H1 (cell line): ENCODE results near the gene CORO7. TPM values are rescaled to one million over a fixed set of nuclear protein-coding genes. Genes with fewer than 3 reads are reported as not detected.

Experiments
- CTCF ChIA-PET: fragments of 300-600 bp; sonication (Branson Sonifier 250); formaldehyde crosslinking; loops from one replicate; lab custom pipeline; 2021; ENCODE audit not compliant: partially characterized antibody; lab: Charles Lee
- POLR2A ChIA-PET: fragments of 300-600 bp; sonication (Branson Sonifier 250); formaldehyde crosslinking; loops from one replicate; lab custom pipeline; 2021; ENCODE audit warnings: inconsistent platforms; ENCODE audit not compliant: partially characterized antibody; lab: Charles Lee
- DNase-seq, 2 experiments: peaks; one replicate each; pipeline versions ENCODE4 v3.0.0 to v3.0.0-alpha.2; 2010 to 2022; ENCODE audit warnings: low spot score in 2 of 2, low read depth in 1 of 2, mixed read lengths in 1 of 2
- FAIRE-seq: peaks from 2 replicates; lab custom pipeline; 2011; peaks lifted over from hg19 to GRCh38; lab: Jason Lieb, UNC
- H2AFZ ChIP-seq: 2 replicates; pipeline ENCODE4 v1.8.1; 2012; ENCODE audit warnings: low read length, inconsistent platforms
- H2AK5ac ChIP-seq: 2 replicates; pipeline ENCODE4 v1.6.1; 2013; ENCODE audit warnings: low read depth, low read length
- H2BK120ac ChIP-seq: replicated peaks from 2 replicates; pipeline ENCODE3; 2013; ENCODE audit warnings: low read depth, low read length, inconsistent platforms
- H2BK12ac ChIP-seq: 2 replicates; pipeline ENCODE4 v1.6.1; 2013; ENCODE audit warnings: low read depth, low read length
- H2BK15ac ChIP-seq: 2 replicates; pipeline ENCODE4 v1.6.1; 2013; ENCODE audit warnings: low read length
- H2BK20ac ChIP-seq: 2 replicates; pipeline ENCODE4 v1.6.1; 2013; ENCODE audit warnings: low read length
- H2BK5ac ChIP-seq: 2 replicates; pipeline ENCODE4 v1.6.1; 2013; ENCODE audit warnings: low read depth, low read length
- H3K14ac ChIP-seq: 2 replicates; pipeline ENCODE4 v1.6.1; 2013; ENCODE audit warnings: inconsistent platforms; ENCODE audit not compliant: insufficient read length
- H3K18ac ChIP-seq: 2 replicates; pipeline ENCODE4 v1.6.1; 2013; ENCODE audit warnings: low read length; ENCODE audit errors: extremely low read depth
- H3K23ac ChIP-seq: 2 replicates; pipeline ENCODE4 v1.6.1; 2013; ENCODE audit warnings: inconsistent platforms; ENCODE audit not compliant: insufficient read length
- H3K23me2 ChIP-seq: 2 replicates; pipeline ENCODE4 v1.6.1; 2013; ENCODE audit warnings: low read depth, low read length
- H3K27ac ChIP-seq: 2 replicates; pipeline ENCODE4 v1.6.1; 2011; ENCODE audit warnings: low read depth, low read length, inconsistent platforms
- H3K27me3 ChIP-seq, 4 experiments: replicated peaks in 1 of 4; 1 replicate in 1 of 4; 2 replicates in 3 of 4; pipeline versions ENCODE4 v1.6.1 to v1.8.1; 2011 to 2013; ENCODE audit warnings: low read length in 3 of 4, mild to moderate bottlenecking in 3 of 4, inconsistent platforms in 2 of 4, mixed read lengths in 2 of 4, moderate library complexity in 1 of 4; ENCODE audit not compliant: control insufficient read depth in 3 of 4, insufficient read depth in 3 of 4; ENCODE audit errors: extremely low read depth in 1 of 4
- H3K36me3 ChIP-seq, 4 experiments: 2 replicates each; pipeline versions ENCODE4 v1.6.1 to v1.8.1; 2011 to 2013; ENCODE audit warnings: mild to moderate bottlenecking in 4 of 4, low read length in 3 of 4, moderate library complexity in 2 of 4, control low read depth in 1 of 4, inconsistent platforms in 1 of 4; ENCODE audit not compliant: insufficient read depth in 4 of 4, control insufficient read depth in 2 of 4
- H3K4ac ChIP-seq: replicated peaks from 2 replicates; pipeline ENCODE3; 2013; ENCODE audit warnings: low read length, low read depth, mixed read lengths, inconsistent platforms; ENCODE audit not compliant: insufficient read length
- H3K4me1 ChIP-seq, 4 experiments: replicated peaks in 1 of 4; 1 replicate in 1 of 4; 2 replicates in 3 of 4; pipeline versions ENCODE4 v1.6.1 to v1.8.1; 2011 to 2013; ENCODE audit warnings: low read length in 3 of 4, inconsistent platforms in 2 of 4, mixed read lengths in 1 of 4; ENCODE audit not compliant: insufficient read depth in 4 of 4, control insufficient read depth in 3 of 4
- H3K4me2 ChIP-seq, 2 experiments: 2 replicates each; pipeline versions ENCODE4 v1.6.1 to v1.8.1; 2011 to 2013; ENCODE audit warnings: low read depth in 2 of 2, low read length in 2 of 2, control low read depth in 1 of 2, inconsistent platforms in 1 of 2, mild to moderate bottlenecking in 1 of 2; ENCODE audit not compliant: insufficient read depth in 1 of 2
- H3K4me3 ChIP-seq, 4 experiments: fragments of 200-600, 300-600 bp in 1 of 4; sonication (generic), shearing (Covaris generic), sonication (Bioruptor Twin) in 1 of 4; 2 replicates each; pipeline versions ENCODE4 v1.5.1 to v1.8.1; 2011 to 2016; ENCODE audit warnings: low read length in 4 of 4, low read depth in 3 of 4, control low read depth in 2 of 4, inconsistent platforms in 2 of 4, mild to moderate bottlenecking in 2 of 4, mixed read lengths in 1 of 4, moderate library complexity in 1 of 4; ENCODE audit not compliant: insufficient read depth in 2 of 4; ENCODE audit errors: extremely low read depth in 1 of 4
- H3K56ac ChIP-seq: replicated peaks from 2 replicates; pipeline ENCODE3; 2013; ENCODE audit warnings: low read depth, mild to moderate bottlenecking, mixed read lengths, low read length, inconsistent platforms; ENCODE audit not compliant: insufficient read length
- H3K79me1 ChIP-seq: 2 replicates; pipeline ENCODE4 v1.6.1; 2013; ENCODE audit warnings: low read depth, low read length, control low read depth
- H3K79me2 ChIP-seq, 2 experiments: 2 replicates each; pipeline versions ENCODE4 v1.6.1 to v1.8.1; 2012 to 2013; ENCODE audit warnings: low read length in 2 of 2, mild to moderate bottlenecking in 2 of 2, inconsistent platforms in 1 of 2; ENCODE audit not compliant: insufficient read depth in 2 of 2, control insufficient read depth in 1 of 2
- H3K9ac ChIP-seq, 4 experiments: replicated peaks in 1 of 4; 1 replicate in 1 of 4; 2 replicates in 3 of 4; pipeline versions ENCODE4 v1.6.1 to v1.8.1; 2011 to 2013; ENCODE audit warnings: low read depth in 3 of 4, low read length in 3 of 4, control low read depth in 2 of 4, mild to moderate bottlenecking in 2 of 4, moderate library complexity in 2 of 4, inconsistent platforms in 1 of 4; ENCODE audit errors: extremely low read depth in 1 of 4
- H3K9me3 ChIP-seq, 2 experiments: 2 replicates each; pipeline versions ENCODE4 v1.6.1 to v1.8.1; 2012 to 2013; ENCODE audit warnings: mild to moderate bottlenecking in 2 of 2, moderate library complexity in 2 of 2, control low read depth in 1 of 2, inconsistent platforms in 1 of 2, low read depth in 1 of 2, low read length in 1 of 2, mixed read lengths in 1 of 2; ENCODE audit not compliant: insufficient read depth in 2 of 2
- H4K20me1 ChIP-seq, 2 experiments: replicated peaks in 1 of 2; 2 replicates each; pipeline versions ENCODE3 to v1.8.1; 2011 to 2013; ENCODE audit warnings: inconsistent platforms in 2 of 2, low read length in 2 of 2, mild to moderate bottlenecking in 1 of 2; ENCODE audit not compliant: insufficient read depth in 2 of 2, control insufficient read depth in 1 of 2
- H4K5ac ChIP-seq: 2 replicates; pipeline ENCODE4 v1.6.1; 2013; ENCODE audit warnings: low read length, low read depth, mixed read lengths, inconsistent platforms; ENCODE audit not compliant: insufficient read length
- H4K8ac ChIP-seq: 2 replicates; pipeline ENCODE4 v1.8.0; 2013; ENCODE audit warnings: mild to moderate bottlenecking, moderate library complexity, low read length, inconsistent platforms; ENCODE audit not compliant: insufficient read depth; ENCODE audit errors: extremely low read depth
- H4K91ac ChIP-seq: replicated peaks from 2 replicates; pipeline ENCODE3; 2013; ENCODE audit warnings: low read length, mixed read lengths, inconsistent platforms; ENCODE audit not compliant: insufficient read length
- BCL11A ChIP-seq, 2 experiments: IDR thresholded peaks; one replicate each; pipeline ENCODE4 v1.6.1; 2011; ENCODE audit warnings: low read depth in 2 of 2, low read length in 2 of 2, mild to moderate bottlenecking in 2 of 2
- CHD1 ChIP-seq: IDR thresholded peaks from 2 replicates; pipeline ENCODE4 v1.6.1; 2012; ENCODE audit warnings: low read depth, low read length, improper control_type of control experiment
- CHD2 ChIP-seq: IDR thresholded peaks from 2 replicates; pipeline ENCODE4 v1.6.1; 2012; ENCODE audit warnings: low read length, improper control_type of control experiment
- GABPA ChIP-seq: IDR thresholded peaks from 2 replicates; pipeline ENCODE4 v1.6.1; 2011; ENCODE audit warnings: mild to moderate bottlenecking, low read length, moderate library complexity, borderline replicate concordance; ENCODE audit not compliant: insufficient read depth
- TBP ChIP-seq: IDR thresholded peaks from 2 replicates; pipeline ENCODE4 v1.6.1; 2011; ENCODE audit warnings: low read depth, low read length, improper control_type of control experiment
- TEAD4 ChIP-seq: IDR thresholded peaks from 2 replicates; pipeline ENCODE4 v1.6.1; 2012; ENCODE audit warnings: low read depth, low read length, inconsistent platforms, mixed read lengths
- WGBS, 2 experiments: shearing (Covaris generic) in 1 of 2; methylation state at CpG; one replicate each; pipeline versions ENCODE4 v1.1.6 to v1.1.7; 2013 to 2015; ENCODE audit warnings: low lambda C conversion rate in 2 of 2, mixed read lengths in 2 of 2, inconsistent platforms in 1 of 2, low coverage in 1 of 2, missing lambda C conversion rate in 1 of 2; ENCODE audit not compliant: insufficient replicate concordance in 2 of 2, insufficient coverage in 1 of 2, insufficient read length in 1 of 2; ENCODE audit errors: extremely low coverage in 1 of 2, missing lambda C conversion rate in 1 of 2; 5-methylcytosine and 5-hydroxymethylcytosine counted together
- polyA plus RNA-seq, 7 experiments: library from polyadenylated mRNA; depleted of rRNA in 3 of 7; stranded (reverse) in 5 of 7; unstranded in 2 of 7; fragments of >200 nt in 5 of 7; fragments of 200-250 nt in 2 of 7; gene quantifications; 1 replicate in 5 of 7; 2 replicates in 1 of 7; 4 replicates in 1 of 7; pipeline versions ENCODE4 v1.2.1 to v1.2.3, GENCODE V29; 2011 to 2013; ENCODE audit warnings: missing spikeins in 2 of 7, mixed read lengths in 2 of 7
- total RNA-seq: library from RNA; stranded (reverse); fragmentation: NEBNext Ultra II Directional; extraction: Animal tissue kit (Norgen Biotek cat#: 25700); gene quantifications from 2 replicates; pipeline ENCODE4 v1.2.1, GENCODE V29; 2021
- TF ChIP-seq, protein P1 (sequence below), 3 experiments: IDR thresholded peaks; 1 replicate in 2 of 3; 2 replicates in 1 of 3; pipeline versions ENCODE4 v1.5.1 to v1.6.1; 2011; ENCODE audit warnings: low read length in 3 of 3, mild to moderate bottlenecking in 3 of 3, inconsistent platforms in 2 of 3, low read depth in 1 of 3, moderate library complexity in 1 of 3; ENCODE audit not compliant: insufficient read depth in 1 of 3; ENCODE audit errors: control extremely low read depth in 1 of 3
- TF ChIP-seq, protein P2 (sequence below): IDR thresholded peaks from 2 replicates; pipeline ENCODE4 v1.6.1; 2012; ENCODE audit warnings: low read length, inconsistent platforms

The CORO7 gene
- total and polyA plus RNA-seq, 2 of the 8 experiments (the other 6 are each of a cell fraction or from before 2014, with no cell fraction given): 25.2 to 29.8 TPM

GRCh38 chr16:4338712-4339299 lies 77.6 kb downstream of the CORO7 start:
- Histone ChIP-seq H2BK12ac (no peak overlapping the region), H3K9ac (no peak overlapping the region), H2AK5ac (no peak overlapping the region), H3K23ac (no peak overlapping the region), H4K20me1 (peaks cover 22 to 24% of the 10 kb centered on the region in 2 experiments), H3K36me3 (peaks cover 0 to 15% (median 9%) of the 10 kb centered on the region in 4 experiments; a peak in 4 of 8 replicates), H2AFZ (no peak overlapping the region), H3K27ac (no peak overlapping the region; the same call in 1 of the 2 replicates), H3K4me2 (no peak overlapping the region), H2BK5ac (no peak overlapping the region), H3K79me1 (peaks cover under 1% of the 10 kb centered on the region), H4K91ac (no peak overlapping the region), H3K9me3 (no peaks in the 10 kb centered on the region), H3K23me2 (no peaks in the 10 kb centered on the region), H3K4me1 (no peaks in the 10 kb centered on the region; a peak in 2 of 7 replicates), H3K56ac (no peak overlapping the region), H3K4me3 (no peak overlapping the region), H3K14ac (no peak overlapping the region), H2BK20ac (no peak overlapping the region), H3K4ac (no peak overlapping the region), H4K8ac (no peak overlapping the region; the same call in 1 of the 2 replicates), H2BK120ac (no peak overlapping the region), H2BK15ac (no peak overlapping the region), H3K79me2 (peaks cover 0 to 11% of the 10 kb centered on the region in 2 experiments; a peak in 3 of 4 replicates), H4K5ac (no peak overlapping the region), H3K27me3 (no peaks in the 10 kb centered on the region), H3K18ac (no peak overlapping the region)
- POLR2A ChIA-PET: interaction anchor here (0.7 to 16.2 kb wide), 16 partner anchors 9 to 73 kb away, joined by 3 to 154 read pairs (median 4); partner anchors contain the start of genes GLIS2, PAM16 and TFAP4
- DNase-seq: no peak
- FAIRE-seq: no peak
- 87% methylated on average over 9 of the region's 10 CpGs; no CpG with 5 or more reads in 1 of the 2 experiments for whole genome bisulfite sequencing, 2 experiments
- CTCF ChIA-PET: interaction anchor here (0.6 to 17.1 kb wide), 21 partner anchors 10 to 181 kb away, joined by 3 to 211 read pairs (median 4); partner anchors contain the start of gene PAM16
- TF ChIP-seq, protein P1, sequence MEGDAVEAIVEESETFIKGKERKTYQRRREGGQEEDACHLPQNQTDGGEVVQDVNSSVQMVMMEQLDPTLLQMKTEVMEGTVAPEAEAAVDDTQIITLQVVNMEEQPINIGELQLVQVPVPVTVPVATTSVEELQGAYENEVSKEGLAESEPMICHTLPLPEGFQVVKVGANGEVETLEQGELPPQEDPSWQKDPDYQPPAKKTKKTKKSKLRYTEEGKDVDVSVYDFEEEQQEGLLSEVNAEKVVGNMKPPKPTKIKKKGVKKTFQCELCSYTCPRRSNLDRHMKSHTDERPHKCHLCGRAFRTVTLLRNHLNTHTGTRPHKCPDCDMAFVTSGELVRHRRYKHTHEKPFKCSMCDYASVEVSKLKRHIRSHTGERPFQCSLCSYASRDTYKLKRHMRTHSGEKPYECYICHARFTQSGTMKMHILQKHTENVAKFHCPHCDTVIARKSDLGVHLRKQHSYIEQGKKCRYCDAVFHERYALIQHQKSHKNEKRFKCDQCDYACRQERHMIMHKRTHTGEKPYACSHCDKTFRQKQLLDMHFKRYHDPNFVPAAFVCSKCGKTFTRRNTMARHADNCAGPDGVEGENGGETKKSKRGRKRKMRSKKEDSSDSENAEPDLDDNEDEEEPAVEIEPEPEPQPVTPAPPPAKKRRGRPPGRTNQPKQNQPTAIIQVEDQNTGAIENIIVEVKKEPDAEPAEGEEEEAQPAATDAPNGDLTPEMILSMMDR (IDR thresholded peaks at IDR 0.05; ENCODE audit: control extremely low read depth in 1 of 3, insufficient read depth in 1 of 3, low read depth in 1 of 3, low read length in 3 of 3): no peak
- TF ChIP-seq, protein P2, sequence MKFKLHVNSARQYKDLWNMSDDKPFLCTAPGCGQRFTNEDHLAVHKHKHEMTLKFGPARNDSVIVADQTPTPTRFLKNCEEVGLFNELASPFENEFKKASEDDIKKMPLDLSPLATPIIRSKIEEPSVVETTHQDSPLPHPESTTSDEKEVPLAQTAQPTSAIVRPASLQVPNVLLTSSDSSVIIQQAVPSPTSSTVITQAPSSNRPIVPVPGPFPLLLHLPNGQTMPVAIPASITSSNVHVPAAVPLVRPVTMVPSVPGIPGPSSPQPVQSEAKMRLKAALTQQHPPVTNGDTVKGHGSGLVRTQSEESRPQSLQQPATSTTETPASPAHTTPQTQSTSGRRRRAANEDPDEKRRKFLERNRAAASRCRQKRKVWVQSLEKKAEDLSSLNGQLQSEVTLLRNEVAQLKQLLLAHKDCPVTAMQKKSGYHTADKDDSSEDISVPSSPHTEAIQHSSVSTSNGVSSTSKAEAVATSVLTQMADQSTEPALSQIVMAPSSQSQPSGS: no peak
- TF ChIP-seq TBP (no peak), GABPA (no peak), TEAD4 (no peak), CHD1 (no peak), BCL11A (IDR thresholded peaks at IDR 0.05; ENCODE audit: low read depth in 2 of 2, low read length in 2 of 2) (no peak), CHD2 (no peak)
